BLaER1 treated with 17β-estradiol and CSF1 and Interleukin-3, amounts not matched to agents 10 nM and 100 nM (cell line): Measurements from ENCODE around the gene TMEM164.

Experiments used
- H3K27ac ChIP-seq, 11 experiments: shearing (Covaris generic); formaldehyde crosslinking; 2 replicates each; pipeline ENCODE4 v1.8.1; 2022
- H3K27me3 ChIP-seq, 11 experiments: shearing (Covaris generic); formaldehyde crosslinking; 2 replicates each; pipeline ENCODE4 v1.8.1; 2022
- H3K36me3 ChIP-seq, 11 experiments: shearing (Covaris generic); formaldehyde crosslinking; 2 replicates each; pipeline ENCODE4 v1.8.1; 2022
- H3K4me1 ChIP-seq, 10 experiments: shearing (Covaris generic); formaldehyde crosslinking; 2 replicates each; pipeline ENCODE4 v1.8.1; 2022
- H3K4me2 ChIP-seq, 11 experiments: shearing (Covaris generic); formaldehyde crosslinking; 2 replicates each; pipeline ENCODE4 v1.8.1; 2022
- H3K4me3 ChIP-seq, 10 experiments: shearing (Covaris generic); formaldehyde crosslinking; 2 replicates each; pipeline ENCODE4 v1.8.1; 2022
- H3K9ac ChIP-seq, 11 experiments: shearing (Covaris generic); formaldehyde crosslinking; 2 replicates each; pipeline ENCODE4 v1.8.1; 2022
- H3K9me3 ChIP-seq, 11 experiments: shearing (Covaris generic); formaldehyde crosslinking; replicated peaks in 1 of 11; 2 replicates each; pipeline ENCODE4 v1.8.1; 2022
- H4K20me1 ChIP-seq, 11 experiments: shearing (Covaris generic); formaldehyde crosslinking; 2 replicates each; pipeline ENCODE4 v1.8.1; 2022
- Cebpa-rat ChIP-seq, 11 experiments: shearing (Covaris generic); IDR thresholded peaks; 2 replicates each; pipeline ENCODE4 v1.8.1; 2022

The TMEM164 gene

GRCh38 chrX:110215411-110215810, 212.5 kb downstream of the TMEM164 start:
- Histone ChIP-seq H3K9ac (no peak overlapping the region), H3K4me2 (no peak overlapping the region), H3K27ac (no peak overlapping the region), H3K4me3 (no peak overlapping the region), H3K36me3 (no peaks in the 10 kb centered on the region), H3K4me1 (peaks cover 0 to 13% (median 9%) of the 10 kb centered on the region in 10 experiments; a peak in 12 of 20 replicates), H4K20me1 (0 out of 22 replicates have a peak, but pooled peaks cover 0 to 6% (median 0%) of the 10 kb centered on the region in 11 experiments), H3K27me3 (peaks cover 54 to 91% (median 78%) of the 10 kb centered on the region in 11 experiments), H3K9me3 (no peaks in the 10 kb centered on the region)
- no peak for TF ChIP-seq Cebpa-rat (IDR thresholded peaks at IDR 0.05)

DNA sequence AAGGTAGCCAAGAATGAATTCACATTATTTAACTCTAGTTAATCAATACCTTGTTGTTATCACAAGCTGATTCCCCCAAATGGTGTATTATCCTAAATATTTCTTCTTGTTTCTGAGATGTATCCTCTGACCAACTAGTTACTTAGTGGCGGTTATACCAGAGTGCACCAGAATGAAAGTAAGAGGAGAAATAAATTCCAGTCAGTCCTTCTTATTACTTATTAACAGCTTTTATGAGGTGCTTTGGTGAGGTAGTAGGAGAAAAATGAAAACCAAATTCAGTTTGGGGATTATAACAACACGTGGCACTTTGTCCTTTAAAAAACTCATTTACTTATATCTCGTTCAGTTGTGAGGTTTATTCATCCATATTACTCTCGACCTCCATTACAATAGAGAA, 213.1 kb downstream of the TMEM164 start:
- H3K27ac ChIP-seq: no peak overlapping the region
- peaks cover 0 to 13% (median 9%) of the 10 kb centered on the region in 10 experiments; a peak in 12 of 20 replicates for H3K4me1 ChIP-seq
- no peaks in the 10 kb centered on the region for H3K9me3 ChIP-seq
- peaks cover 51 to 91% (median 77%) of the 10 kb centered on the region in 11 experiments for H3K27me3 ChIP-seq
- no peak overlapping the region for H3K4me2 ChIP-seq
- no peak for TF ChIP-seq Cebpa-rat (IDR thresholded peaks at IDR 0.05)
- H3K36me3 ChIP-seq: no peaks in the 10 kb centered on the region
- H3K9ac ChIP-seq: no peak overlapping the region
- 0 out of 22 replicates have a peak, but pooled peaks cover 0 to under 1% (median 0%) of the 10 kb centered on the region in 11 experiments for H4K20me1 ChIP-seq
- H3K4me3 ChIP-seq: no peak overlapping the region

DNA sequence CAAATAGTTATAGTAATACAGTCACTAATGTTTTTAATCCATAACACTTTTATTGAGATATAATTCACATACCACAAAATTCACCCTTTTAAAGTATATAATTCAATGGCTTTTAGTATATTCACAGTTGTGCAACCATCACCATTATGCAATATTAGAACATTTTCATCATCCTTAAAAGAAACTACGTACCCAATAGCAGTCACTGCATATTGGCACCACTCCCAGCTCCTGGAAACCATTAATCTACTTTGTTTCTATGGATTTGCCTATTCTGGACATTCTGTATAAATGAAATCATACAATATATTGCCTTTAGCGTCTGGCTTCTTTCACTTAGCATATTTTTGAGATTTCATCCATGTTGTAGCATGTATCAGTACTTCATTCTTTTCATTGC, 215.7 kb downstream of the TMEM164 start:
- H4K20me1 ChIP-seq: no peaks in the 10 kb centered on the region; a peak in 1 of 22 replicates
- H3K9me3 ChIP-seq: no peaks in the 10 kb centered on the region; a peak in 1 of 22 replicates
- H3K9ac ChIP-seq: no peak overlapping the region
- no peak for TF ChIP-seq Cebpa-rat (IDR thresholded peaks at IDR 0.05)
- H3K4me3 ChIP-seq: no peak overlapping the region
- H3K4me2 ChIP-seq: no peak overlapping the region
- peaks cover 50 to 86% (median 76%) of the 10 kb centered on the region in 11 experiments for H3K27me3 ChIP-seq
- H3K36me3 ChIP-seq: no peaks in the 10 kb centered on the region
- H3K27ac ChIP-seq: no peak overlapping the region
- peaks cover 0 to 13% (median 9%) of the 10 kb centered on the region in 10 experiments; a peak in 12 of 20 replicates for H3K4me1 ChIP-seq

DNA sequence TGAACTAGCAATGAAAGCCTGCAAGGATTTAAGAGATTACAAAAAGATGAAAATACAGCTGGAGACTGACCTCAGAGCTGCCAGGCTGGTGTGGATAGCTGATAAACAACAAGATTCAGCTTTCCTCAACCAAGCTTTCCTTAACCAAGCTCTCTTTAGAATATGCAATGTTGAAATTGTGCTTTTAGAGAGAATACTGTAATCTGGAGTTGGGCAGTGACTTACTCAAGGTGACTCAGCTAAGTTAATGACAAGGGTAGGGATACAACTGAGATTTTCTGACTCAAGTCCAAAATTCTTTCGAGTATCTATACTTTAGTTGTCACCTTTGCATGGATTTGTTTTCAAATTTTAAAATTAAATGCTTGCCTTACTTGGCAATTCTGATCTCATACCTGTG, 217.0 kb downstream of the TMEM164 start:
- no peak overlapping the region for H3K9ac ChIP-seq
- H3K27me3 ChIP-seq: peaks cover 61 to 88% (median 83%) of the 10 kb centered on the region in 11 experiments
- H4K20me1 ChIP-seq: no peaks in the 10 kb centered on the region; a peak in 1 of 22 replicates
- peaks cover 0 to 13% (median 9%) of the 10 kb centered on the region in 10 experiments; a peak in 12 of 20 replicates for H3K4me1 ChIP-seq
- no peak overlapping the region for H3K27ac ChIP-seq
- H3K36me3 ChIP-seq: no peaks in the 10 kb centered on the region
- H3K4me3 ChIP-seq: no peak overlapping the region
- no peak overlapping the region for H3K4me2 ChIP-seq
- TF ChIP-seq Cebpa-rat (IDR thresholded peaks at IDR 0.05): no peak
- no peaks in the 10 kb centered on the region; a peak in 1 of 22 replicates for H3K9me3 ChIP-seq

DNA sequence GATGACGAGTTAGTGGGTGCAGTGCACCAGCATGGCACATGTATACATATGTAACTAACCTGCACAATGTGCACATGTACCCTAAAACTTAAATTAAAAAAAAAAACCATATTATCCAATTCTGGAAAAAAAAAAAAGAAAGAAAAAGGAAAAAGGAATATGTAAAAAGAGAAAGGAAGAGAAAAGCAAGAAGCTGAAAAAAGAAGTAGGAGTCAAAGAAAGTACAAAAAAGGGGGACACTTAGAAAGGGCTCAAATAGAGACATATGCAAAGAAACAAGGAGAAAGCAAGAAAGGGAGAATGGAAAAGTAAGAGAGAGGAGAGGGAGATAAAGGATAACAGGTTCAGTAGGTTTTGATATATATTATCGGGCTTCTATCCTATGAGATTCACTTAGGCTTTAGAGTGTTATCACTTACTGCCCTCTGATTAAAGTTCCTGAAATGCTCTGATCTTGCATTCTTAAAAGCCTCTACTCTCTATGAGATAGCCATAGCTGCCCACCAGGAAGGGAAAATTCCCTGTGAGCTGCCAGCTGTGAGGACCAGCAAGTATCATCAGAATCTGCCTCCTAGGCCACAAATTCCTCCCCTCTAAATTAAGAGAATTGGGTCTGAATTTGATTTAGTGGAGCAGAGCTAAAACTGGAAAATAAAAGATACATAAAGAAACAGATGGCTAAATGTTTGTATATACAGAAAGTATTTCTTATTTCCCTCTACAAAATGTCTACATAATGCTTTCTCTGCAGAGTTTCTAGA, 219.8 kb downstream of the TMEM164 start:
- H3K4me1 ChIP-seq: peaks cover 0 to 4% (median 3%) of the 10 kb centered on the region in 10 experiments; a peak in 9 of 20 replicates
- no peak overlapping the region for H3K9ac ChIP-seq
- H3K4me3 ChIP-seq: no peak overlapping the region
- H3K27ac ChIP-seq: no peak overlapping the region
- no peak for TF ChIP-seq Cebpa-rat (IDR thresholded peaks at IDR 0.05)
- H3K9me3 ChIP-seq: no peaks in the 10 kb centered on the region; a peak in 1 of 22 replicates
- H3K27me3 ChIP-seq: peaks cover 74 to 89% (median 86%) of the 10 kb centered on the region in 11 experiments
- no peak overlapping the region for H3K4me2 ChIP-seq
- peaks cover 0 to 3% (median 0%) of the 10 kb centered on the region in 11 experiments; a peak in 2 of 22 replicates for H4K20me1 ChIP-seq
- H3K36me3 ChIP-seq: no peaks in the 10 kb centered on the region

- peaks cover 0 to 9% (median 6%) of the 10 kb centered on the region in 11 experiments; a peak in 8 of 22 replicates for H3K9me3 ChIP-seq
Observed at GRCh38 chrX:110224926-110225617, 222.2 kb downstream of the TMEM164 start.

DNA sequence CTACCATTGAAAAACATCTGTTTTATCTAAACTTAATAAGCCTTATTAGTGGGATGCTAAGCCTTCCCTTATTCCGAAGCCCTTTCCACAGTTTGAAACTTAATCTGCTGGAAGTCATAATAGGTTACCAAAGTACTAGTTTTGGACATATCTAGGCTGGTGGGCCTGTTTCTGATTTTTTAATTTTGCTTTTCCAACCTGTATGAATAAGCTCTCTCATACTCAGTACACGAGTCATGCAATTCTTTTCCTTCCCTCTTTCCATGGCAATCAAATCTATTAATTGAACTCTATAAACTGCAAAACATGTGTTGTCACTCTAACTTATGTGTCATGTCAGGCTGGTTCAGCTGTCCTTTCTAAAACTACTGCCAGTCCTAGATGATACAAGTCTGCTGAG, 224.0 kb downstream of the TMEM164 start:
- H3K36me3 ChIP-seq: peaks cover 0 to 10% (median 0%) of the 10 kb centered on the region in 11 experiments; a peak in 1 of 22 replicates
- no peak overlapping the region for H3K4me2 ChIP-seq
- H3K27ac ChIP-seq: no peak overlapping the region
- peaks cover 71 to 87% (median 84%) of the 10 kb centered on the region in 11 experiments for H3K27me3 ChIP-seq
- H3K9me3 ChIP-seq: peaks cover 5 to 28% (median 21%) of the 10 kb centered on the region in 11 experiments; a peak in 17 of 22 replicates
- TF ChIP-seq Cebpa-rat (IDR thresholded peaks at IDR 0.05): no peak
- H4K20me1 ChIP-seq: peaks cover 0 to 8% (median 0%) of the 10 kb centered on the region in 11 experiments; a peak in 3 of 22 replicates
- no peak overlapping the region for H3K9ac ChIP-seq
- H3K4me1 ChIP-seq: peaks cover 0 to 9% (median 0%) of the 10 kb centered on the region in 10 experiments; a peak in 1 of 20 replicates
- H3K4me3 ChIP-seq: no peak overlapping the region

More at GRCh38 chrX:110224926-110225617, 222.2 kb downstream of the TMEM164 start:
- no peak overlapping the region for H3K4me2 ChIP-seq
- H3K36me3 ChIP-seq: peaks cover 0 to 4% (median 0%) of the 10 kb centered on the region in 11 experiments; a peak in 1 of 22 replicates
- peaks cover 81 to 92% (median 90%) of the 10 kb centered on the region in 11 experiments for H3K27me3 ChIP-seq
- H3K9ac ChIP-seq: no peak overlapping the region
- peaks cover 0 to 9% (median 0%) of the 10 kb centered on the region in 10 experiments; a peak in 1 of 20 replicates for H3K4me1 ChIP-seq
- peaks cover 0 to 8% (median 0%) of the 10 kb centered on the region in 11 experiments; a peak in 3 of 22 replicates for H4K20me1 ChIP-seq
- no peak overlapping the region for H3K27ac ChIP-seq
- H3K4me3 ChIP-seq: no peak overlapping the region
- no peak for TF ChIP-seq Cebpa-rat (IDR thresholded peaks at IDR 0.05)
